Measurements from ENCODE around the gene GPRC5A.
"Not testable (repeated sequence)": the region's sequence is repeated elsewhere in the genome, so short reads cannot be mapped to it uniquely, and the experiment has no call there.

The GPRC5A gene, protein sequence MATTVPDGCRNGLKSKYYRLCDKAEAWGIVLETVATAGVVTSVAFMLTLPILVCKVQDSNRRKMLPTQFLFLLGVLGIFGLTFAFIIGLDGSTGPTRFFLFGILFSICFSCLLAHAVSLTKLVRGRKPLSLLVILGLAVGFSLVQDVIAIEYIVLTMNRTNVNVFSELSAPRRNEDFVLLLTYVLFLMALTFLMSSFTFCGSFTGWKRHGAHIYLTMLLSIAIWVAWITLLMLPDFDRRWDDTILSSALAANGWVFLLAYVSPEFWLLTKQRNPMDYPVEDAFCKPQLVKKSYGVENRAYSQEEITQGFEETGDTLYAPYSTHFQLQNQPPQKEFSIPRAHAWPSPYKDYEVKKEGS

DNA sequence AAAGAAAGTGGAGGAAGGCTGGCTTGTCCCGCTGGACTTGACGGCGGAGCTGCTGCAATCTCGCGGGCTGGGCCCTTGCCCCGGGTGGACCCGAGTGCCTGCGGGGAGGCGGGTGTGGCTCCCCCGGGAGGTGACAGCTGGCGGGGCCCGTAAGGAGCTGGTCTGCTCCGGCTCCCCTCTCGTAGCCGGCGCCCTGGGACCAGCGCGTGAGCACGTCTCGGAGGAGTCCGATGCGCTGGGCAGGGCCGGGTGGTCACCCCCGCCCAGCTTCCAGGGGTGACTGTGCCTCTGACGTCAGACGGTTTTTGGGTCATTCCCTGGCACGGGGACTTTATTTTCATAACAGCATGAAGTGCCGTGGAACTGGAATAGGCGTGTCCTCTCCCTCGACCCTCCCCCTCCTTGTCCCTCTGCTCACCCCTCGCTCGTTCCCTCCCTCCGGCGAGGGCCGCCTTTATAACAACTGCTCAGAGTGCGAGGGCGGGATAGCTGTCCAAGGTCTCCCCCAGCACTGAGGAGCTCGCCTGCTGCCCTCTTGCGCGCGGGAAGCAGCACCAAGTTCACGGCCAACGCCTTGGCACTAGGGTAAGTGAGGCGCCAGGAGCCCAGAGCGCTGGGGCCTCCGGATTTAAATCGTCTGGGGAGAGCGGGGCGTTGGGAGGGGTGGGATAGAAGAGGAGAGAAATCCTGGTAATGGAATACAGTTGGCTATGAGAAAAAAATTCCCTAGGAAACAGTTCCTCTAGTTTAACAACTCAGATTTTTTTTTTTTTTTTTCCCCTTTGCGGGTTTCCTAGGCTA lies at the start of gene GPRC5A:
TSS of gene GPRC5A (plus strand) at position 483 of the 801 bp plus-strand sequence. CDS start 16,688 bp downstream, outside the sequence.
- DNase-seq (ENCODE audit: low read depth, low spot score), result no peak

DNA sequence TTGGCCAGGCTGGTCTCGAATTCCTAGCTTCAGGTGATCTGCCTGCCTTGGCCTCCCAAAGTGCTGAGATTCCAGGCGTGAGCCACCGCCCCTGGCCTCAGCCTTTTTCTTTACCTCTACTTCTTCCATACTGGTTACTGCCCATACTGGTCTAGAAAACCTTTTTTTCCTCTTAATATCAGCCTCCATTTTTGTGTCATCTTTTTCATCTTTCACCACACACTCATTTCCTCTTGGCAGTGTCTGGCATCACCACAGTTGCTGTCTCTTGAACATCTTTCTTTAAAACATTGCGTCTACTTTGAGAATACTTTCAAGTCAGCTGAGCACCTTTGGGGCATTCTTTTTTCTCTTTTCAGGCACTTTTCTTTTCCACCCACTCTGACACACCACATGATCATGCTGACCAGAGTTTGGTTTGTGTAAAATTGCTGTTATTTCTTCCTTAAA lies 45.5 kb upstream of the GPRC5A start:
- DNase-seq (ENCODE audit: low read depth, low spot score), result no peak

DNA sequence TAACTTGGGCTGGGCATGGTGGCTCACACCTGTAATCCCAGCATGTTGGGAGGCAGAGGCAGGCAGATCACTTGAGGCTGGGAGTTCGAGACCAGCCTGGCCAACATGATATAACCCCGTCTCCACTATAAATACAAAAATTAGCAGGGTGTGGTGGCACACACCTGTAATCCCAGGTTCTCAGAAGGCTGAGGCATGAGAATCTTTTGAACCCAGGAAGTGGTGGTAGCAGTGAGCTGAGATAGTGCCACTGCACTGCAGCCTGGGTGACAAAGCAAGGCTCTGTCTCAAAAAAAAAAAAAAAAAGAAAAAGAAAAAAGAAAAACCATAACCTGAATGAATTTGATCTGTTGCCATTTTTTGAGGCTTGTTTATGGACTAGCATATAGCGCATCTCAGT lies 44.6 kb upstream of the GPRC5A start:
- not testable (repeated sequence) for DNase-seq (ENCODE audit: low read depth, low spot score)

DNA sequence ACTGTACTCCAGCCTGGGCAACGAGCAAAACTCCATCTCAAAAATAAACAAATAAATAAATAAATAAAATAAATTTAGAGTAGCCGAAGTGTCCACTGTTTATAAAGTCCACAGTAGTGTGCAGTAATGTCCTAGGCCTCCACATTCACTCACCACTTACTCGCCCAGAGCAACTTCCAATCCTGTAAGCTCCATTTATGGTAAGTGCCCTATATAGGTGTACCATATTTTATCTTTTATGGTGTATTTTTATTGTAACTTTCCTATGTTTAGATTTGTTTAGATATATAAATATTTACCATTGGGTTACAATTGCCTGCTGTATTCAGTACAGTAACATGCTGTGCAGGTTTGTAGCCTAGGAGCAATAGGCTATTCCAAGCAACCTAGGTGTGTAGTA lies 37.9 kb upstream of the GPRC5A start:
- no peak for DNase-seq (ENCODE audit: low read depth, low spot score)

DNA sequence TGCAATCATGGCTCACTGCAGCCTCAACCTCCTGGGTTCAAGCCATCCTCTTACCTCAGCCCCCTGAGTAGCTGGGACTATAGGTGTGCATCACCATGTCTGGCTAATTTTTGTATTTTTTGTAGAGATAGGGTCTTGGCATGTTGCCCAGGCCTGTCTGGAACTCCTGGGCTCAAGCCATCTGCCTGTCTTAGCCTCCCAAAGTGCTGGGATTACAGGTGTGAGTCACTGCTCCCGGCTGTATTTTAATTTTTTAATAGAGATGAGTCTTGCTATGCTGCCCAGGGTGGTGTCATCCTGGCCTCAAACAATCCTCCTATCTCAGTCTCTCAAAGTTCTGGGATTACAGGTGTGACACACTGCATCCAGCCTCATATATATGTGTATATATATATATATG lies 31.7 kb upstream of the GPRC5A start:
- DNase-seq (ENCODE audit: low read depth, low spot score), result no peak

DNA sequence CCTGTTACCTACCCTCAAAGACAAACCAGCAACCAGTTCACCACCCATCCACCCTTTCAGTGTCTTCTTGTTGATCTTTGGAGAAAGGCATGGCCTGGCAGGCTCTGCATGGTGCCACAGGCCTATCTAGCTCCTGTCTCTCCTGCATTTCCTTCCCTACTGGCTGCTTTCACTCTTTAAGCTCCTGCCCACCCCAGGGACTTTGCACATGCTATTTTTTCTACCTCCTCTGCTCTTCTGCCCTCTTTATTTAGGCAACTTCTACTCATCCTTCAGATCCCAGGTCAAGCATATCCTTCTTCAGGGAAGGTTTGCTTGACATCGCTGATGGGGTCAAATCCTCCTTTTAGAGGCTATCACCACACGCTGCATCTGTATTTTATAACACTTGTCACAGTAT lies 27.1 kb upstream of the GPRC5A start:
- DNase-seq (ENCODE audit: low read depth, low spot score), result no peak

DNA sequence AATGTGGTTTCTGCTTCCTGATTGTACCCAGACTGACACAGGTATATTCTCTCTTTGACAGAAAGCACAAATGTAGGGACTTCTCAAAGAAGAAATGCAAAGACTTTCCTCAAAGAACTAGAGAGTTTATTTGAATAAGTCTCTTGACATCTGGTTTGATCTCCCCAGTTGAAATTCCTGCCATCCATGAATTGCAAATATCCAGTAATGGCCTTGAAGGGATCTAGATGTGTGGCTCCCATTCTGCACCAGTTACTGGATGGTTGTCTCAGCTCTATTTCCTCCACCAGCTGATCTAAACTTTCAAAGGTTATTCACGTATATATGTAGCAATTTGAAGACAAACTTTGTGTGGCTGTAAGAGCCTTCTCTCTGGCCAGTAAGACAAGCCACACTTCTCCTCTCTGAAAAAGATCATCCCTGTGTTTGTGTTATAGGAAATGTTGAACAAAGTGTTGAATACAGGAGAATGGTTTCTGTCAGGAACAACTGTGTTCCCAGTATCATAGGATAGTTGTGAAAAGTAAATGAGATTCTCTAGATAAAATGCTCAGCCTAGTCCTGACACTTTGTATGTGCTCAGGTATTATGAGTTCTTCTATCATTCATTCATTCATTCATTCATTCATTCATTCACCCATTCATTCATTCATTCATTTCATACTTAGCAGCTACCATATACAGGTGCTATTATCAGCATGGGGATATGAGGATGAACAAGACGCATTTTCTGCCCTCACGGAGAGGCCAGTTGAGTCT lies 22.7 kb upstream of the GPRC5A start:
- DNase-seq (ENCODE audit: low read depth, low spot score), result no peak

DNA sequence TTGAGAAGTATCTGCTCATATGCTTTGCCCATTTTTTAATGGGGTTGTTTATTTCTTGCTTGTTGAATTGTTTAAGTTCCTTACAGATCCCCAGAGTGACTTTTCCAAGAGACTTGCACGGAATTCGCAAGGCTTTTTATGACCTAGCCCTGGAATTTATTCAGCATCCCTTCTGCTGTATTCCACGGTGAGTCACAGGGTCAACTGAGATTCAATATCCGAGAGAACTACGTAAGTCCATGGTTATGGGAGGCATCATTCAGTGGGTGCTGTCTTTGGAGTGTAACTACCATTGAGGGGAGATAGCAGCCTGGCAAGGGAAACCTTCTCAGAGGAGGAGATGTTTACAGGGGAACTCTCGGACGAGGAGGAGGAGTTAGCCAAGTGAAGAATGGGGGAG lies 20.9 kb upstream of the GPRC5A start:
- DNase-seq (ENCODE audit: low read depth, low spot score), result no peak

DNA sequence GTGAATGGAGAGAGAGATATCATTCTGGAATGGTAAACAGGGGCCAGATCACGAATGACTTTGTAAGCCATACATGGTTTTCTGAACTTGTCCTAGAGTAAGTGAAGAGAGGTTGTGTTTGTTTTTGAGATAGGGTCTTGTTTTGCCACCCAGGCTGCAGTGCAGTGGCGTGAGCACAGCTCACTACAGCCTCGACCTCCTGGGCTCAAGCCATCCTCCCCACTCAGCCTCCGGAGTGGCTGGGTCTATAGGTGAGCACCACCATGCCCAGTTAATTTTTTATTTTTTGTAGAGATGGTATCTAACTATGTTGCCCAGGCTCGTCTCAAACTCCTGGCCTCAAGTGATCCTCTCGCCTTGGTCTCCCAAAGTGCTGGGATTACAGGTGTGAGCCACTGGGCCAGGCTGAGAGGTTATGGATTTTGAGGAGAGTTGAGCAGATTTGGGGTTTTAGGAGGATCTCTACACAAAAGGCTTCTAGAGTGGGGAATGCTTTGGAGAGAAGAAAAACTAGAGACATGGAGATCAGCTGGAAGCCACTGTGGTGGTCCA lies 19.7 kb upstream of the GPRC5A start:
- DNase-seq (ENCODE audit: low read depth, low spot score), result no peak

DNA sequence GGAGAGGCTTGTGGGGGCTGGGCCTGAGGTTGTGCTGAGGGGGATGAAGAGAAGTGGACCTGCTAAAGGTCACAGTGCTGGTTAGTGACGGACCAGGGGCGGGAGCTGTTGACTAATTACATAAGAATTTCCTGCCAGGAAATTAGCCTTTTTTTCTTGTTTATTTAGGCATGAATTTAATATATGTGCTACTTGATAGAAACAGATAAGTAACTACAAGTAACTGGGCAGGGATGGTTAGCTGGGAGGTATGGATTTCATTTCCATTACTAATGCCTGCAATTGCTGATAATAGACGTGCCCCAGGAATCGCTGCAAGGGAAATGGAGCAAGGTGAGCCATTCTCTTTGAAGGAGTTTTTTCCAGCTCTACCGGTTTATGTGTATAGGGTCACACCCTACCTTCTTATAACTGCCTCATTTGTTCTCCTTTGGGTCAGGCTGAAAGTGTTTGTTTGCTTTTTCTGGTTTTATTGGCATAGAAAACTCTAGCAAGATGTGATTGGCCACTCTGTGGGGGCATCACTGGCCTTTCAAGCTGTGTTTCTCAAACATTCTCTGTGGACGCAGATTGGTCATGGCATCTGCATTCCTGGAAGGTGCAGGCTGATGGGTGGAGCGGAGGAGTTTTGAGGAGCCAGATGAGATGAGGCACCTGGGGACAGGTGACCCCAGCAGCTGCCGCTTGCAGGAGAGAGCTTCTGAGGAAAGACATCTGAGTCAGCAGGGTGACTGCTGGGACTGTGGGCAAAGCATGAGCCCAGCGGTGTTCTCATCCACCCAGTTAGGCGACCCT lies 19.0 kb upstream of the GPRC5A start:
- no peak for DNase-seq (ENCODE audit: low read depth, low spot score)

DNA sequence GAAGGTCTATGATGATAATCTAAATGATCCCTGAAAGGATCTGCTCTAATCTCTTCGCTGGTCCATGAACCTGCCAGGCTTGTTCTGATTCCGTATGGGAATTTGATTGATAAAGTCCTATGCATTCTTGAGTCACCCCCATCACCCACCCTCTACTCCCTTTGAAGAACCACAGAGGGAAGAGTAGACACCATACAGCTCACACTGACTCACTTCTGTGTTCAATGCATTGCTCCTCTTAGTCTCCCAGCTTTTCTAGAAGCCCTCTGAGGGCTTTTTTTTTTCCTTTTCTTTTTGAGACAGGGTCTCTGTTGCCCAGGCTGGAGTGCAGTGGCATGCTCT lies 18.5 kb upstream of the GPRC5A start:
- no peak for DNase-seq (ENCODE audit: low read depth, low spot score)

DNA sequence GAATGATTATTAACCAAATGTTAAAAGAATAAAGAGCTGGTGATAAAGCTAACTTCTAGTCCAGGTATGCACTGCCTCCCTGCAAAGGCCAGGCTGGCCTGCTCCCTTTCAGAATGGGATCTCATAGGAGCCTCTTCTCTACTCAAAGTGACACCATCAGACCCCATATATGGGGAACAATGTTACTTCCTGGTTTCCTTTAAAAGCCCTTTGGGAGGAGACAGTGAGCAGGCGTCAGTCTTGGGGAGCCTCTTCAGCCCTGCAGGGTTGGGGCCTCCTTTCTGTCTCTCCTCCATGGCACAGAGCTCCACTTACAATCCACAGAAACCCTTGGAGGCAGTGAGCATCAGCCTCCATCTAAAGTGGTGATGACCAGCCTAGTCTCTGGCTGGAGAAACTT lies 17.3 kb upstream of the GPRC5A start:
- no peak for DNase-seq (ENCODE audit: low read depth, low spot score)

DNA sequence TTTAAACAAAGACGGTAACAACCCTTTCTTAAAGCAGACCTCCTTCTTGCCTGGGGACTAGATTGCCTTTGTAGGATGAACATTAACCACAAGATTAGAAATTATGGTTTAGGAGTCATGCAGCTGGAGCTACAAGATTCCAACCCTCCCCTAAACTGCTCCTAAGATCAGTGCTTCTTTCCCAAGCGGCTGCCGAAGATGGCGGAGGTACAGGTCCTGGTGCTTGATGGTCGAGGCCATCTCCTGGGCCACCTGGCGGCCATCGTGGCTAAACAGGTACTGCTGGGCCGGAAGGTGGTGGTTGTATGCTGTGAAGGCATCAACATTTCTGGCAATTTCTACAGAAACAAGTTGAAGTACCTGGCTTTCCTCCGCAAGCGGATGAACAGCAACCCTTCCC lies 16.1 kb upstream of the GPRC5A start:
- not testable (repeated sequence) for DNase-seq (ENCODE audit: low read depth, low spot score)

DNA sequence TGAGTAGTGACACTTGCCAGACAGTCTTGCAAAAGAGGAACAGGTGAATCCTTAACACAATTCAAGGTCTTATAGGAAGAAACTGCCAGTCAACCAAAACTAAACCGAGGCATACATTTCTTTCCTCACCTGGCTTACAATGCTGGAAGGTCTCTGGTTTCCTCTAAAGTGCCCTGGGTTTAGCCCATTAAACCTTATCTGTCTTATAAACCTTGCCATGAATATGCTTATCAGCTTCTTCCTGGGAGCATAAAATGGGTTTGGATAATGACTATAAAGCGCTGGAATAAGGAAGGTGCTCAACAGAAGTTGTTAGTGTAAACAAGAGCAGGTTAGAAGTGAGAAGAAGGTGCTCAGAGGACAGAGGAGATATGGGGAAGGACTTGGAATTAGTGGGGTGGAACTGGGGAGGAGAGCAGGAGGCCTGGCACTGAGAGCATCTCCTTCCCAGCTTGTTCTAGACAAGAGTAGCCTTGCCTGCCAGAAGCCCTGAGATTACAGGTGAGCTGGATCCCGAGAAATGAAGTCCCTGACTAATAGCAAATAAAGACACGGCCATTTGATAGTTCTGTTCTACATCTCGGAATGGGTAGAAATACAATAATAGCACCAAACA lies 14.1 kb upstream of the GPRC5A start:
- no peak for DNase-seq (ENCODE audit: low read depth, low spot score)

DNA sequence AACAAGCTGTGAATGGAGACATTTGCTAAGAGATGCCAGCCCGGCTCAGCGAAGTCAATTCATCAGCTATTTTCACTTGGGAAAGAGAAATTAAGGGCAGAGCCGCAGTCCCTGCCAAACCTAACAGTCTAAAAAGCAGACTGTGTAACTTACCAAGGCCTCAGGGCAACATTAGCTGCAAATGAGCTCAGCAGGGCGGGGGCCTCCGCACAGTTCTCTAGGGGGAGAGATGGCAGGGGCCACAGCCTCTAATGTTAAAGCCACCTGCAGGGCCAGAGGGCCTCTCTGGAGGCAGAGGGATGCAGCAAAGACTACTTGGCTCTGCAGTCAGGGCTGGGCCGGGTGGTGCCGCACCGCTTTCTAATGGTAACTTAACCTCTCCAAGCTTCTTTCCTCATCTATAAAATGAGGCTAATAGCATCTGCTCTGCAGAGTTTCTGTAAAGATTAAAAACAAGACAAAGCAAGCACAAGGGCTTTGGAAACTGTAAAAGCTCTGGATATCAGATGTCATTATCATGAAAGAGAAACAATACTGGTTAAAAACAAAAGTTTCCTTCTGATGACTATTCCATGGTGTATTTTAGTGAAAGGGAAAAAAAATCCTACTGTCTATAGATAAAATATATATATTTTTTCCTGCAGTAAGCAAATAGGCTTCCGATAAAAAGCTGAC lies 13.4 kb upstream of the GPRC5A start:
- no peak for DNase-seq (ENCODE audit: low read depth, low spot score)

DNA sequence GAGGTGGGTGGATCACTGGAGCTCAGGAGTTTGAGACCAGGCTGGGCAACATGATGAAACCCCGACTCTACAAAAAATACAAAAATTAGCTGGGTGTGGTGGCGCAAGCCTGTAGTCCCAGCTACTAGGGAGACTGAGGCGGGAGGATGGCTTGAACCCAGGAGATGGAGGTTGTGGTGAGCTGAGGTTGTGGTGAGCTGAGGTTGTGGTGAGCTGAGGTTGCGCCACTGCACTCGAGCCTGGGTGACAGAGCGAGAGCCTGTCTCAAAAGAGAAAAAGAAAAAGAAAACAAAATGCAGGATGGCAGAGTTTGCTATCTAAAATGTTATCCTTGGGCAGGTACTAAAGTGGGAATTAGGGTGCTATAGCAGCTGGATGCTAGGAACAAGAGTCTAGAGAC lies 10.8 kb upstream of the GPRC5A start:
- no peak for DNase-seq (ENCODE audit: low read depth, low spot score)

DNA sequence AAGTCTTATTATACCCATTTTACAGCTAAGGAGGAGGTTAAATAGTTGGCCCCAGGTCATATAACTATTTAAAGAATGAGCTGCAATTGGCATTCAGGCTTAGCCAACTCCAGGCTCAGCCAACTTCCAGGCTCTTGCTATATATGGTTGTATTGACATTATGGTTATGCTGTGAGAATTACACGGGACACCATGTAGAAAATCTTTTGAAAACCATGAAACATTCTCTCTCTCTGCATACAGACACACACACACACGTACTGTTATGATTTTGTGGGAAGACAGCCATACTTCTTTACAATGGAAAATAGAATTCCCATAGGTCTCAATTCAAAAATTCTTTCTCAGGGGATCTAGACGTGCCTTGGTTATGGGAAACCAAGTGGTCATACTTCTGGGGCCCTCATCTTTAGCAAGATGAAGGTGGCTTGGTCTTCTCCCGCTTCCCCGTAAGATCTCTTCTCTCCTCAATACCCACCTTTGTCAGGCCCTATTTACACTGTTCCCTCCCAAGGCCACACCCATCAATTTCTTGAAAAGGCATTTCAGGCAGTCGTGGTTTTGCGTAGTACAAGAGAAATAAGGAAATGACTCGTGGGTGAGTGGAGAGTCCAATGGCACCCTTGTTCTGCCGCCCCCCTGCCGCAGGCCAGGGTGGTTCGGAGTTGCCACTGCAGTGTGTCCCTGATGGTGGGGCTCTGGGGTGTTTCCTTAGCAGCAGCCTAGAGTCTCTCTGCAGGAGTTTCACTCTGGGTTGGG lies 10.0 kb upstream of the GPRC5A start:
- DNase-seq (ENCODE audit: low read depth, low spot score), result no peak

DNA sequence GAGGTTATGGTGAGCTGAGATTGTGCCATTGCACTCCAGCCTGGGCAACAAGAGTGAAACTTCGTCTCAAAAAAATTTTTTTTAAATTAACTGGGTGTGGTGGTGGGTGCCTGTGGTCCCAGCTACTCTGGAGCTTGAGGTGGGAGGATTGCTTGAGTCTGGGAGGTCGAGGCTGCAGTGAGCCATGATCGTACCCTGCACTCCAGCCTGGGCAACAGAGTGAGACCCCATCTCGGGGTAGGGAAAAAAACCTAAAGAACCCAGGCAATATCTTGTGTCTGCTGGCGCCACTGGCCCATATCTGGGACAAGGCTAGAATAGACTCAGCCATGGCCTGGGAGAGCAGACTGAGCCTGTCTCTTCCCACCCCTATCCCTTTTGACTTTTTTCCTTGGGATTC lies 9.1 kb upstream of the GPRC5A start:
- no peak for DNase-seq (ENCODE audit: low read depth, low spot score)

DNA sequence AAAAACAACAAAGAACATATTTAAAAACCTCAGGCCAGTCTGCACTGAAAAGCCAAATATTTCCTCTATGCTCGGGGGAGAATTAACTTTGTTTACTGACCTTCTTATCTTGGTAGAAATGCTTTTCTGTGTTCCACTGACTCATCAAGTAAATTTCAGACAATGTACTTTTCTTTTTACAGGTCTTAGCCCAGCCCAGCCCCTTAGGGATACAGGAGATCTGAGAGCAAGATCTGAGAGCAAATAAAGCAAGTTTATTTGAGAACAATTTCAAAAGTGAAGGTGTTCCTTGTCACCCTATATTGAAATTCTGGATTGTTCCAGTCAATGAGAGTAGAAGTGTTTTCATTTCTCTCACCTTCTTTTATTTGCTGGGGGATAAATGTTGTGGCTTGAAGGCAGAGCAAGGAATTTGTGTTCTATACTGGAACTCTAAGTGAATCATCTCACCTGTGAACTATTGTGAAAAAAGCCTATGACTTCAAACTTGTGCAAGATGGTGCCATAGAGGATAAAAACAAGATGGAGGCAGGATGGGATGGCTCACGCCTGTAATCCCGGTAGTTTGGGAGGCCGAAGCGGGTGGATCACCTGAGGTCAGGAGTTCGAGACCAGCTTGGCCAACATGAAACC lies 7.9 kb upstream of the GPRC5A start:
- no peak for DNase-seq (ENCODE audit: low read depth, low spot score)

All from iPS DF 19.7 (cell line).